HCT116 (cell line): Measurements from ENCODE around the gene GIGYF1.

Source experiments
- EZH2 ChIP-seq: fragments of 200-600 bp; sonication (generic); IDR thresholded peaks from 2 replicates; pipeline ENCODE4 v1.6.1; 2017; ENCODE audit warnings: antibody characterized with exemption, mixed run types
- EZH2phosphoT487 ChIP-seq: fragments of 200-600 bp; IDR thresholded peaks from 2 replicates; pipeline ENCODE4 v1.6.1; 2018; ENCODE audit warnings: antibody characterized with exemption, borderline replicate concordance
- FOSL1 ChIP-seq: IDR thresholded peaks from 2 replicates; pipeline ENCODE4 v1.6.1; 2012; ENCODE audit warnings: low read depth
- POLR2A ChIP-seq: IDR thresholded peaks from 2 replicates; pipeline ENCODE4 v1.7.0; 2011; ENCODE audit warnings: borderline replicate concordance; ENCODE audit not compliant: insufficient read depth, insufficient read length; ENCODE audit errors: extremely low read depth
- RAD21 ChIP-seq: IDR thresholded peaks from 2 replicates; pipeline ENCODE4 v1.6.1; 2012; ENCODE audit warnings: low read depth, mild to moderate bottlenecking
- SRF ChIP-seq: IDR thresholded peaks from 2 replicates; pipeline ENCODE4 v1.6.1; 2012; ENCODE audit warnings: low read depth
- YY1 ChIP-seq: IDR thresholded peaks from 2 replicates; pipeline ENCODE4 v1.6.1; 2011; ENCODE audit warnings: low read length, low read depth, moderate library complexity, mild to moderate bottlenecking; ENCODE audit not compliant: insufficient replicate concordance; ENCODE audit errors: extremely low read depth
- ZBTB33 ChIP-seq: IDR thresholded peaks from 2 replicates; pipeline ENCODE4 v1.6.1; 2011; ENCODE audit warnings: mild to moderate bottlenecking, low read length, moderate library complexity; ENCODE audit not compliant: insufficient replicate concordance; ENCODE audit errors: extremely low read depth
- ZFX ChIP-seq: fragments of 450-650 bp; IDR thresholded peaks from 2 replicates; pipeline ENCODE4 v1.6.1; 2017
- ZNF274 ChIP-seq: fragments of 200-500 bp; sonication (Bioruptor generic); IDR thresholded peaks from 2 replicates; pipeline ENCODE4 v1.6.1; 2014; ENCODE audit warnings: mild to moderate bottlenecking, low read depth, low read length, inconsistent platforms
- TF ChIP-seq, protein P1 (sequence below), 3 experiments: fragments of 200-600 bp in 1 of 3; sonication (generic) in 1 of 3; IDR thresholded peaks in 2 of 3; conservative IDR thresholded peaks in 1 of 3; 2 replicates each; pipeline ENCODE4 v1.5.1; 2012 to 2017; ENCODE audit warnings: low read depth in 2 of 3, low read length in 2 of 3, antibody characterized with exemption in 1 of 3, borderline replicate concordance in 1 of 3, control low read depth in 1 of 3, mild to moderate bottlenecking in 1 of 3, mixed read lengths in 1 of 3, mixed run types in 1 of 3, moderate library complexity in 1 of 3; ENCODE audit not compliant: insufficient read depth in 1 of 3
- TF ChIP-seq, protein P2 (sequence below): IDR thresholded peaks from 2 replicates; pipeline ENCODE4 v1.6.1; 2012
- TF ChIP-seq, protein P3 (sequence below): IDR thresholded peaks from 2 replicates; pipeline ENCODE4 v1.6.1; 2012
- TF ChIP-seq, protein P4 (sequence below): IDR thresholded peaks from 2 replicates; pipeline ENCODE4 v1.6.1; 2012; ENCODE audit warnings: low read depth

GRCh38 chr7:100654908-100655831 is 38.9 kb downstream of the GIGYF1 start:
- TF ChIP-seq ZBTB33 = no peak
- TF ChIP-seq SRF = no peak
- TF ChIP-seq YY1 = no peak
- TF ChIP-seq, protein P1, sequence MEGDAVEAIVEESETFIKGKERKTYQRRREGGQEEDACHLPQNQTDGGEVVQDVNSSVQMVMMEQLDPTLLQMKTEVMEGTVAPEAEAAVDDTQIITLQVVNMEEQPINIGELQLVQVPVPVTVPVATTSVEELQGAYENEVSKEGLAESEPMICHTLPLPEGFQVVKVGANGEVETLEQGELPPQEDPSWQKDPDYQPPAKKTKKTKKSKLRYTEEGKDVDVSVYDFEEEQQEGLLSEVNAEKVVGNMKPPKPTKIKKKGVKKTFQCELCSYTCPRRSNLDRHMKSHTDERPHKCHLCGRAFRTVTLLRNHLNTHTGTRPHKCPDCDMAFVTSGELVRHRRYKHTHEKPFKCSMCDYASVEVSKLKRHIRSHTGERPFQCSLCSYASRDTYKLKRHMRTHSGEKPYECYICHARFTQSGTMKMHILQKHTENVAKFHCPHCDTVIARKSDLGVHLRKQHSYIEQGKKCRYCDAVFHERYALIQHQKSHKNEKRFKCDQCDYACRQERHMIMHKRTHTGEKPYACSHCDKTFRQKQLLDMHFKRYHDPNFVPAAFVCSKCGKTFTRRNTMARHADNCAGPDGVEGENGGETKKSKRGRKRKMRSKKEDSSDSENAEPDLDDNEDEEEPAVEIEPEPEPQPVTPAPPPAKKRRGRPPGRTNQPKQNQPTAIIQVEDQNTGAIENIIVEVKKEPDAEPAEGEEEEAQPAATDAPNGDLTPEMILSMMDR (IDR thresholded peaks at IDR 0.05 in 2 of 3, conservative IDR thresholded peaks at IDR 0.05 in 1 of 3; ENCODE audit: borderline replicate concordance in 1 of 3, insufficient read depth in 1 of 3, low read depth in 2 of 3, low read length in 2 of 3) = no peak
- TF ChIP-seq EZH2 = no peak
- TF ChIP-seq, protein P2, sequence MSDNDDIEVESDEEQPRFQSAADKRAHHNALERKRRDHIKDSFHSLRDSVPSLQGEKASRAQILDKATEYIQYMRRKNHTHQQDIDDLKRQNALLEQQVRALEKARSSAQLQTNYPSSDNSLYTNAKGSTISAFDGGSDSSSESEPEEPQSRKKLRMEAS = no peak
- TF ChIP-seq, protein P3, sequence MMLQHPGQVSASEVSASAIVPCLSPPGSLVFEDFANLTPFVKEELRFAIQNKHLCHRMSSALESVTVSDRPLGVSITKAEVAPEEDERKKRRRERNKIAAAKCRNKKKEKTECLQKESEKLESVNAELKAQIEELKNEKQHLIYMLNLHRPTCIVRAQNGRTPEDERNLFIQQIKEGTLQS = no peak
- TF ChIP-seq, protein P4, sequence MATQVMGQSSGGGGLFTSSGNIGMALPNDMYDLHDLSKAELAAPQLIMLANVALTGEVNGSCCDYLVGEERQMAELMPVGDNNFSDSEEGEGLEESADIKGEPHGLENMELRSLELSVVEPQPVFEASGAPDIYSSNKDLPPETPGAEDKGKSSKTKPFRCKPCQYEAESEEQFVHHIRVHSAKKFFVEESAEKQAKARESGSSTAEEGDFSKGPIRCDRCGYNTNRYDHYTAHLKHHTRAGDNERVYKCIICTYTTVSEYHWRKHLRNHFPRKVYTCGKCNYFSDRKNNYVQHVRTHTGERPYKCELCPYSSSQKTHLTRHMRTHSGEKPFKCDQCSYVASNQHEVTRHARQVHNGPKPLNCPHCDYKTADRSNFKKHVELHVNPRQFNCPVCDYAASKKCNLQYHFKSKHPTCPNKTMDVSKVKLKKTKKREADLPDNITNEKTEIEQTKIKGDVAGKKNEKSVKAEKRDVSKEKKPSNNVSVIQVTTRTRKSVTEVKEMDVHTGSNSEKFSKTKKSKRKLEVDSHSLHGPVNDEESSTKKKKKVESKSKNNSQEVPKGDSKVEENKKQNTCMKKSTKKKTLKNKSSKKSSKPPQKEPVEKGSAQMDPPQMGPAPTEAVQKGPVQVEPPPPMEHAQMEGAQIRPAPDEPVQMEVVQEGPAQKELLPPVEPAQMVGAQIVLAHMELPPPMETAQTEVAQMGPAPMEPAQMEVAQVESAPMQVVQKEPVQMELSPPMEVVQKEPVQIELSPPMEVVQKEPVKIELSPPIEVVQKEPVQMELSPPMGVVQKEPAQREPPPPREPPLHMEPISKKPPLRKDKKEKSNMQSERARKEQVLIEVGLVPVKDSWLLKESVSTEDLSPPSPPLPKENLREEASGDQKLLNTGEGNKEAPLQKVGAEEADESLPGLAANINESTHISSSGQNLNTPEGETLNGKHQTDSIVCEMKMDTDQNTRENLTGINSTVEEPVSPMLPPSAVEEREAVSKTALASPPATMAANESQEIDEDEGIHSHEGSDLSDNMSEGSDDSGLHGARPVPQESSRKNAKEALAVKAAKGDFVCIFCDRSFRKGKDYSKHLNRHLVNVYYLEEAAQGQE = no peak
- no peak for TF ChIP-seq POLR2A
- no peak for TF ChIP-seq EZH2phosphoT487
- TF ChIP-seq FOSL1 = no peak
- TF ChIP-seq RAD21 = no peak
- no peak for TF ChIP-seq ZNF274
- TF ChIP-seq ZFX = no peak
